H1 (cell line): ENCODE measurements around the gene STIMATE. TPM values are rescaled to one million over a fixed set of nuclear protein-coding genes. Genes with fewer than 3 reads are reported as not detected.

Experiments
- CTCF ChIA-PET: fragments of 300-600 bp; sonication (Branson Sonifier 250); formaldehyde crosslinking; loops from one replicate; lab custom pipeline; 2021; ENCODE audit not compliant: partially characterized antibody; lab: Charles Lee
- POLR2A ChIA-PET: fragments of 300-600 bp; sonication (Branson Sonifier 250); formaldehyde crosslinking; loops from one replicate; lab custom pipeline; 2021; ENCODE audit warnings: inconsistent platforms; ENCODE audit not compliant: partially characterized antibody; lab: Charles Lee
- DNase-seq, 2 experiments: peaks; one replicate each; pipeline versions ENCODE4 v3.0.0 to v3.0.0-alpha.2; 2010 to 2022; ENCODE audit warnings: low spot score in 2 of 2, low read depth in 1 of 2, mixed read lengths in 1 of 2
- FAIRE-seq: peaks from 2 replicates; lab custom pipeline; 2011; peaks lifted over from hg19 to GRCh38; lab: Jason Lieb, UNC
- H2AFZ ChIP-seq: 2 replicates; pipeline ENCODE4 v1.8.1; 2012; ENCODE audit warnings: low read length, inconsistent platforms
- H2AK5ac ChIP-seq: 2 replicates; pipeline ENCODE4 v1.6.1; 2013; ENCODE audit warnings: low read depth, low read length
- H2BK120ac ChIP-seq: replicated peaks from 2 replicates; pipeline ENCODE3; 2013; ENCODE audit warnings: low read depth, low read length, inconsistent platforms
- H2BK12ac ChIP-seq: 2 replicates; pipeline ENCODE4 v1.6.1; 2013; ENCODE audit warnings: low read depth, low read length
- H2BK15ac ChIP-seq: 2 replicates; pipeline ENCODE4 v1.6.1; 2013; ENCODE audit warnings: low read length
- H2BK20ac ChIP-seq: 2 replicates; pipeline ENCODE4 v1.6.1; 2013; ENCODE audit warnings: low read length
- H2BK5ac ChIP-seq: 2 replicates; pipeline ENCODE4 v1.6.1; 2013; ENCODE audit warnings: low read depth, low read length
- H3K14ac ChIP-seq: 2 replicates; pipeline ENCODE4 v1.6.1; 2013; ENCODE audit warnings: inconsistent platforms; ENCODE audit not compliant: insufficient read length
- H3K18ac ChIP-seq: 2 replicates; pipeline ENCODE4 v1.6.1; 2013; ENCODE audit warnings: low read length; ENCODE audit errors: extremely low read depth
- H3K23ac ChIP-seq: 2 replicates; pipeline ENCODE4 v1.6.1; 2013; ENCODE audit warnings: inconsistent platforms; ENCODE audit not compliant: insufficient read length
- H3K23me2 ChIP-seq: 2 replicates; pipeline ENCODE4 v1.6.1; 2013; ENCODE audit warnings: low read depth, low read length
- H3K27ac ChIP-seq: 2 replicates; pipeline ENCODE4 v1.6.1; 2011; ENCODE audit warnings: low read depth, low read length, inconsistent platforms
- H3K27me3 ChIP-seq, 4 experiments: replicated peaks in 1 of 4; 1 replicate in 1 of 4; 2 replicates in 3 of 4; pipeline versions ENCODE4 v1.6.1 to v1.8.1; 2011 to 2013; ENCODE audit warnings: low read length in 3 of 4, mild to moderate bottlenecking in 3 of 4, inconsistent platforms in 2 of 4, mixed read lengths in 2 of 4, moderate library complexity in 1 of 4; ENCODE audit not compliant: control insufficient read depth in 3 of 4, insufficient read depth in 3 of 4; ENCODE audit errors: extremely low read depth in 1 of 4
- H3K36me3 ChIP-seq, 4 experiments: 2 replicates each; pipeline versions ENCODE4 v1.6.1 to v1.8.1; 2011 to 2013; ENCODE audit warnings: mild to moderate bottlenecking in 4 of 4, low read length in 3 of 4, moderate library complexity in 2 of 4, control low read depth in 1 of 4, inconsistent platforms in 1 of 4; ENCODE audit not compliant: insufficient read depth in 4 of 4, control insufficient read depth in 2 of 4
- H3K4ac ChIP-seq: replicated peaks from 2 replicates; pipeline ENCODE3; 2013; ENCODE audit warnings: low read length, low read depth, mixed read lengths, inconsistent platforms; ENCODE audit not compliant: insufficient read length
- H3K4me1 ChIP-seq, 4 experiments: replicated peaks in 1 of 4; 1 replicate in 1 of 4; 2 replicates in 3 of 4; pipeline versions ENCODE4 v1.6.1 to v1.8.1; 2011 to 2013; ENCODE audit warnings: low read length in 3 of 4, inconsistent platforms in 2 of 4, mixed read lengths in 1 of 4; ENCODE audit not compliant: insufficient read depth in 4 of 4, control insufficient read depth in 3 of 4
- H3K4me2 ChIP-seq, 2 experiments: 2 replicates each; pipeline versions ENCODE4 v1.6.1 to v1.8.1; 2011 to 2013; ENCODE audit warnings: low read depth in 2 of 2, low read length in 2 of 2, control low read depth in 1 of 2, inconsistent platforms in 1 of 2, mild to moderate bottlenecking in 1 of 2; ENCODE audit not compliant: insufficient read depth in 1 of 2
- H3K4me3 ChIP-seq, 4 experiments: fragments of 200-600, 300-600 bp in 1 of 4; sonication (generic), shearing (Covaris generic), sonication (Bioruptor Twin) in 1 of 4; 2 replicates each; pipeline versions ENCODE4 v1.5.1 to v1.8.1; 2011 to 2016; ENCODE audit warnings: low read length in 4 of 4, low read depth in 3 of 4, control low read depth in 2 of 4, inconsistent platforms in 2 of 4, mild to moderate bottlenecking in 2 of 4, mixed read lengths in 1 of 4, moderate library complexity in 1 of 4; ENCODE audit not compliant: insufficient read depth in 2 of 4; ENCODE audit errors: extremely low read depth in 1 of 4
- H3K56ac ChIP-seq: replicated peaks from 2 replicates; pipeline ENCODE3; 2013; ENCODE audit warnings: low read depth, mild to moderate bottlenecking, mixed read lengths, low read length, inconsistent platforms; ENCODE audit not compliant: insufficient read length
- H3K79me1 ChIP-seq: 2 replicates; pipeline ENCODE4 v1.6.1; 2013; ENCODE audit warnings: low read depth, low read length, control low read depth
- H3K79me2 ChIP-seq, 2 experiments: 2 replicates each; pipeline versions ENCODE4 v1.6.1 to v1.8.1; 2012 to 2013; ENCODE audit warnings: low read length in 2 of 2, mild to moderate bottlenecking in 2 of 2, inconsistent platforms in 1 of 2; ENCODE audit not compliant: insufficient read depth in 2 of 2, control insufficient read depth in 1 of 2
- H3K9ac ChIP-seq, 4 experiments: replicated peaks in 1 of 4; 1 replicate in 1 of 4; 2 replicates in 3 of 4; pipeline versions ENCODE4 v1.6.1 to v1.8.1; 2011 to 2013; ENCODE audit warnings: low read depth in 3 of 4, low read length in 3 of 4, control low read depth in 2 of 4, mild to moderate bottlenecking in 2 of 4, moderate library complexity in 2 of 4, inconsistent platforms in 1 of 4; ENCODE audit errors: extremely low read depth in 1 of 4
- H3K9me3 ChIP-seq, 2 experiments: 2 replicates each; pipeline versions ENCODE4 v1.6.1 to v1.8.1; 2012 to 2013; ENCODE audit warnings: mild to moderate bottlenecking in 2 of 2, moderate library complexity in 2 of 2, control low read depth in 1 of 2, inconsistent platforms in 1 of 2, low read depth in 1 of 2, low read length in 1 of 2, mixed read lengths in 1 of 2; ENCODE audit not compliant: insufficient read depth in 2 of 2
- H4K20me1 ChIP-seq, 2 experiments: replicated peaks in 1 of 2; 2 replicates each; pipeline versions ENCODE3 to v1.8.1; 2011 to 2013; ENCODE audit warnings: inconsistent platforms in 2 of 2, low read length in 2 of 2, mild to moderate bottlenecking in 1 of 2; ENCODE audit not compliant: insufficient read depth in 2 of 2, control insufficient read depth in 1 of 2
- H4K5ac ChIP-seq: 2 replicates; pipeline ENCODE4 v1.6.1; 2013; ENCODE audit warnings: low read length, low read depth, mixed read lengths, inconsistent platforms; ENCODE audit not compliant: insufficient read length
- H4K8ac ChIP-seq: 2 replicates; pipeline ENCODE4 v1.8.0; 2013; ENCODE audit warnings: mild to moderate bottlenecking, moderate library complexity, low read length, inconsistent platforms; ENCODE audit not compliant: insufficient read depth; ENCODE audit errors: extremely low read depth
- H4K91ac ChIP-seq: replicated peaks from 2 replicates; pipeline ENCODE3; 2013; ENCODE audit warnings: low read length, mixed read lengths, inconsistent platforms; ENCODE audit not compliant: insufficient read length
- BCL11A ChIP-seq, 2 experiments: IDR thresholded peaks; one replicate each; pipeline ENCODE4 v1.6.1; 2011; ENCODE audit warnings: low read depth in 2 of 2, low read length in 2 of 2, mild to moderate bottlenecking in 2 of 2
- CBX8 ChIP-seq: fragments of 300-800, 300-1000 bp; sonication (generic); IDR thresholded peaks from 2 replicates; pipeline ENCODE4 v1.7.1; 2016; ENCODE audit warnings: low read depth, low read length, borderline replicate concordance
- CHD1 ChIP-seq: IDR thresholded peaks from 2 replicates; pipeline ENCODE4 v1.6.1; 2012; ENCODE audit warnings: low read depth, low read length, improper control_type of control experiment
- EZH2 ChIP-seq: fragments of 200-600 bp; sonication (generic); IDR thresholded peaks from 2 replicates; pipeline ENCODE4 v1.7.1; 2012; ENCODE audit warnings: low read depth, mild to moderate bottlenecking, moderate library complexity, low read length, inconsistent platforms; ENCODE audit not compliant: severe bottlenecking
- FOSL1 ChIP-seq: IDR thresholded peaks from 2 replicates; pipeline ENCODE4 v1.6.1; 2011; ENCODE audit warnings: mild to moderate bottlenecking, low read depth, low read length, moderate library complexity; ENCODE audit not compliant: insufficient read depth
- JUN ChIP-seq: IDR thresholded peaks from 2 replicates; pipeline ENCODE4 v1.6.1; 2011; ENCODE audit warnings: low read depth, mild to moderate bottlenecking, improper control_type of control experiment, low read length
- KDM5A ChIP-seq: fragments of 200-600 bp; IDR thresholded peaks from 2 replicates; pipeline ENCODE4 v1.7.1; 2012; ENCODE audit warnings: mild to moderate bottlenecking, low read length, inconsistent platforms, mixed read lengths
- MAX ChIP-seq: IDR thresholded peaks from 2 replicates; pipeline ENCODE4 v1.6.1; 2012; ENCODE audit warnings: inconsistent platforms
- POLR2A ChIP-seq, 2 experiments: IDR thresholded peaks; 1 replicate in 1 of 2; 2 replicates in 1 of 2; pipeline ENCODE4 v1.6.1; 2011; ENCODE audit warnings: low read depth in 2 of 2, low read length in 2 of 2, mild to moderate bottlenecking in 2 of 2; ENCODE audit errors: control extremely low read depth in 1 of 2
- SAP30 ChIP-seq: fragments of 300-600 bp; sonication (generic); IDR thresholded peaks from 2 replicates; pipeline ENCODE4 v1.7.1; 2012; ENCODE audit warnings: low read length, moderate library complexity, mild to moderate bottlenecking, inconsistent platforms; ENCODE audit not compliant: insufficient read depth, insufficient replicate concordance
- SIRT6 ChIP-seq: IDR thresholded peaks from one replicate; pipeline ENCODE4 v1.7.1; 2012; ENCODE audit warnings: low read length, inconsistent platforms
- SIX5 ChIP-seq: IDR thresholded peaks from 2 replicates; pipeline ENCODE4 v1.6.1; 2011; ENCODE audit warnings: mild to moderate bottlenecking, low read depth, low read length
- SP1 ChIP-seq: IDR thresholded peaks from 2 replicates; pipeline ENCODE4 v1.6.1; 2011; ENCODE audit warnings: low read depth, low read length
- SUZ12 ChIP-seq: fragments of 200-600 bp; sonication (generic); IDR thresholded peaks from 2 replicates; pipeline ENCODE4 v1.6.1; 2012; ENCODE audit warnings: mild to moderate bottlenecking, inconsistent platforms, low read length, moderate library complexity, mixed read lengths
- TCF12 ChIP-seq: IDR thresholded peaks from 2 replicates; pipeline ENCODE4 v1.6.1; 2011; ENCODE audit warnings: low read depth, mild to moderate bottlenecking, low read length
- TEAD4 ChIP-seq: IDR thresholded peaks from 2 replicates; pipeline ENCODE4 v1.6.1; 2012; ENCODE audit warnings: low read depth, low read length, inconsistent platforms, mixed read lengths
- WGBS, 2 experiments: shearing (Covaris generic) in 1 of 2; methylation state at CpG; one replicate each; pipeline versions ENCODE4 v1.1.6 to v1.1.7; 2013 to 2015; ENCODE audit warnings: low lambda C conversion rate in 2 of 2, mixed read lengths in 2 of 2, inconsistent platforms in 1 of 2, low coverage in 1 of 2, missing lambda C conversion rate in 1 of 2; ENCODE audit not compliant: insufficient replicate concordance in 2 of 2, insufficient coverage in 1 of 2, insufficient read length in 1 of 2; ENCODE audit errors: extremely low coverage in 1 of 2, missing lambda C conversion rate in 1 of 2; 5-methylcytosine and 5-hydroxymethylcytosine counted together
- polyA plus RNA-seq, 7 experiments: library from polyadenylated mRNA; depleted of rRNA in 3 of 7; stranded (reverse) in 5 of 7; unstranded in 2 of 7; fragments of >200 nt in 5 of 7; fragments of 200-250 nt in 2 of 7; gene quantifications; 1 replicate in 5 of 7; 2 replicates in 1 of 7; 4 replicates in 1 of 7; pipeline versions ENCODE4 v1.2.1 to v1.2.3, GENCODE V29; 2011 to 2013; ENCODE audit warnings: missing spikeins in 2 of 7, mixed read lengths in 2 of 7
- total RNA-seq: library from RNA; stranded (reverse); fragmentation: NEBNext Ultra II Directional; extraction: Animal tissue kit (Norgen Biotek cat#: 25700); gene quantifications from 2 replicates; pipeline ENCODE4 v1.2.1, GENCODE V29; 2021

The STIMATE gene
- total and polyA plus RNA-seq, 2 of the 8 experiments (the other 6 are each of a cell fraction or from before 2014, with no cell fraction given): 17.5 to 22.1 TPM

GRCh38 chr3:52791366-52791765, 106.0 kb downstream of the STIMATE start:
- ChIA-PET CTCF (interaction anchor here (0.7 to 3.8 kb wide), 19 partner anchors 8 to 369 kb away, joined by 3 to 33 read pairs (median 7); partner anchors contain the start of genes ITIH1 and NEK4), POLR2A (interaction anchor here (1.4 to 2.5 kb wide), 2 partner anchors 8 to 20 kb away, joined by 5 to 10 read pairs; partner anchors contain the start of gene NEK4)
- Histone ChIP-seq H4K20me1 (peaks cover 0 to 3% of the 10 kb centered on the region in 2 experiments), H3K27ac (no peak overlapping the region), H3K79me1 (no peaks in the 10 kb centered on the region), H2BK5ac (no peak overlapping the region), H4K8ac (no peak overlapping the region), H3K4me1 (no peaks in the 10 kb centered on the region), H3K36me3 (no peaks in the 10 kb centered on the region), H3K9me3 (no peaks in the 10 kb centered on the region), H3K56ac (no peak overlapping the region), H3K9ac (no peak overlapping the region), H4K5ac (no peak overlapping the region), H4K91ac (no peak overlapping the region), H3K4me3 (no peak overlapping the region), H3K18ac (no peak overlapping the region), H2BK15ac (no peak overlapping the region), H2BK120ac (no peak overlapping the region), H3K79me2 (no peaks in the 10 kb centered on the region), H3K14ac (no peak overlapping the region), H2BK12ac (0 out of 2 replicates have a peak overlapping the region, but pooled peaks have one; percentile 39), H3K23me2 (no peaks in the 10 kb centered on the region), H3K23ac (no peak overlapping the region), H3K4ac (no peak overlapping the region), H2AFZ (no peak overlapping the region), H3K4me2 (no peak overlapping the region), H2BK20ac (no peak overlapping the region), H2AK5ac (no peak overlapping the region), H3K27me3 (no peaks in the 10 kb centered on the region)
- FAIRE-seq: no peak
- DNase-seq: no peak
- 90% methylated on average over 12 of the region's 12 CpGs; no CpG with 5 or more reads in 1 of the 2 experiments for WGBS, 2 experiments
- TF ChIP-seq MAX: no peak
- no peak for TF ChIP-seq TCF12
- TF ChIP-seq KDM5A: no peak
- no peak for TF ChIP-seq SAP30
- TF ChIP-seq TEAD4: no peak
- no peak for TF ChIP-seq EZH2
- TF ChIP-seq FOSL1: no peak
- TF ChIP-seq SIRT6: no peak
- TF ChIP-seq SUZ12: no peak
- TF ChIP-seq BCL11A (IDR thresholded peaks at IDR 0.05; ENCODE audit: low read depth in 2 of 2, low read length in 2 of 2): no peak
- no peak for TF ChIP-seq CHD1
- TF ChIP-seq POLR2A (IDR thresholded peaks at IDR 0.05; ENCODE audit: control extremely low read depth in 1 of 2, low read depth in 2 of 2, low read length in 2 of 2): no peak
- no peak for TF ChIP-seq SIX5
- no peak for TF ChIP-seq CBX8
- TF ChIP-seq JUN: no peak
- TF ChIP-seq SP1: no peak
